Stimulated activated CD8-positive, alpha-beta memory T cell treated with anti-CD3 and anti-CD28 coated beads, Interleukin-15, amount 100 ng/mL, for 1 hour (primary cell): ENCODE results near the gene SYNM.

Experiments
- DNase-seq: peaks from one replicate; pipeline ENCODE4 v3.0.0-alpha.2; 2020; ENCODE audit warnings: low read depth

The SYNM gene

DNA sequence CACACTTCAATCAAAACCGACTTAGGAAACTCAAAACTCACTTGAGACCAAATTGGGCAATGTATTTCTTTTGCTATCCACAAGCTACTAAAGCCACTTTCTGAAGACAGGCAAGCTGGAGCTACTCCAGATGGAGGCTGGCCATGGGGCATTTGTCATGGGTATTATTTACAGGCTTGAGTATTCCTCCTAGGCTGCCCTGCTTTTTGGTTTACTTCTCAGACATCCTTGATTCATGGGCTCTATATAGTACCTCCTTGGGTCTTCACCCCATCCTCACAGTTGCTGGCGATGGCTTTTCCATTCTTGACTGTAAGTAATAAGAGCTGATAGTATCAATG lies 18.6 kb upstream of the SYNM start:
- DNase-seq, result no peak

DNA sequence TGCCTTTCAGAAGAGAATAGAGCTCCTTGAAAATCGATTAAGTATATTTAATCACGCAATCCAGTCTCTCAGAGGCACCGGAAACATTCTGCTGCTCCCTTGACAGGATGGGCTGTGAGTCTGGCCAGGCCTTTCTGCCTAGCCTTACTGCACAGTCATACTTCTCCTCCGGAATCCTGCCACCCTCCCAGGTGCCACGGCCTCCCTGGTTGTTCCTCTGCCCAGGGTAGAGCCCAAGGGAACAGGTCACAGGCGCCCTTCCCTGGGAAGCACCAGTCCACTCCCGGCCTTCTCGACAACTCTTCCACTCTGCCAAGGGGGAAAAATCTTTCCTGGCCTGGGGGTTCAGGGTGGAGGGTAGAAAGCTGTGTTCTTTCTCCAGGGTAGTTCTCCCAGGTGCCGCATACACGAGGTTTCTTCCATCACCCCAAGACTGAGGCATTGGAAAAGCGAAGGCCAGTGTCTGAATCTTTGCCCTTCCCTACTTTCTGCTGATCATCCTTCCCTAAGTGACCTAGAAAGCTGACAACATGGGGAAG lies 17.4 kb upstream of the SYNM start:
- no peak for DNase-seq

DNA sequence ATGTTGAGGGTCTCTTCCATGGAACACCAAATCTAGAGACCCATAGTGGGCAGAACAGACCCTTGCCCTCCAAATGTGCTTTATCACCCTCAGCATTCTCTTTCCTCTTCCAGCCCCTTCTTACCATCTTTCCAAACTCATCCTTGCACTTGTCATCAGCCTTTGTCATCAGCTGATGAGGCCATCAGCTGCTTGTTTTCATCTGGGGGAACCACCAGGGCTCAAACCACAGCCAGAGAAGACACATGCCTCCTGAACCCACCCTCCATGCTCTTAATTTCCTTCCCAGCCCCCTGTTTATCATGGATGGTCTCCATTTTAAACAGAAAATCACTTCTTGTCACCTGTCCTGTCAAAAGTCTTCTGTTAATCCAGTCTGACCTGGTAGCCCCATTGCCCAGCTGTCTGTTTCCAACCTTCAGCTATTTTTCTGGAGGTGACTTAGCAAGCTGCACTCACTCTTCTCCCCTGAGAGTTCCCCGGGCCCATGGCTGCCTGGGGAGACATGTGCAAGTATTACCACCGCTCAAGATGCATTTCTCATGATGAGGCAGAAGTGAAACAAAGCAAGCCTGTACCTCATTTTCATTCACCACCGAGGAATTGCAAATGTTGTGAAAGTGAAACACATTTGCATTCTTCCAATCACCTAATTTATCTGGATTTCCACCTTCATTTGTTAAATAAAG lies 14.7 kb upstream of the SYNM start:
- no peak for DNase-seq

DNA sequence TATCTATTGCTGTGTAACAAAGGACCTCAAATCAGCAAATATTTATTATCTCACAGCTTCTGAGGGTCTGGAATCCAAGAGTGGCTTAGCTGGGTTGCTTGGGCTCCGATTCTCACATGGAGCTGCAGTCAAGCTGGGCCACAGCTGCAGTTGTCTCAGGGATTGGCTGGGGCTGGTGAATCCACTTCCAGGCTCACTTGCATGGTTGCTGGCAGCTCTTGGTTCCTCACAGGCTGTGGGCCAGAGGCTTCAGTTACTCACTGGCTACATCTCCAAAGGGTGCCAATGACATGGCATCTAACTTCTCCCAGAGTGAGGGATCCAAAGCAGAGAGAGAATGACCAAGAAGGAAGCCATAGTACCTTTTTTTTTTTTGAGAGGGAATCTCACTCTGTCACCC lies 13.9 kb upstream of the SYNM start:
- DNase-seq, result no peak

DNA sequence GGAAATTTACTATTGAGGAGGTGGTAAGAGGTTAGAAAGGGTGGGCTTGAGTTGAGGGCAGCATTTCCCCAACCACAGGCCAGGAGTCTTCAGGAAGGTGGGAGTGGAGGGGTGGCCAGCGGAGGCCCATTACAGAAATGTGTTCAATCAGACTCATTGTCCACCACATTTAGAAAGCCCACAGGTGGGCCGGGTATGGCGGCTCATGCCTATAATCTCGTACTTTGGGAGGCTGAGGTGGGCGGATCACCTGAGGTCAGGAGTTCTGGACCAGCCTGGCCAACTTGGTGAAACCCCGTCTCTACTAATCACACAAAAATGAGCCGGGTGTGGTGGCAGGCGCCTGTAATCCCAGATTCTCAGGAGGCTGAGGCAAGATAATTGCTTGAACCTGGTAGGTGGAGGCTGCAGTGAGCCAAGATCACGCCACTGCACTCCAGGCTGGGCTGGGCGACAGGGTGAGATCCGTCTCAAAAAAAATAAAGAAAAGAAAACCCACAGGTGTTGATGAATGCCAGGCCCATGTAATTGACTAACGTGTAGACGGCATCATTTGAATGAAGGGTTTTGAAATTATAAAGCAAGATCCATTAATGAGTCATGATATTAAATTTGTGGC lies 12.2 kb upstream of the SYNM start:
- DNase-seq, result no peak

DNA sequence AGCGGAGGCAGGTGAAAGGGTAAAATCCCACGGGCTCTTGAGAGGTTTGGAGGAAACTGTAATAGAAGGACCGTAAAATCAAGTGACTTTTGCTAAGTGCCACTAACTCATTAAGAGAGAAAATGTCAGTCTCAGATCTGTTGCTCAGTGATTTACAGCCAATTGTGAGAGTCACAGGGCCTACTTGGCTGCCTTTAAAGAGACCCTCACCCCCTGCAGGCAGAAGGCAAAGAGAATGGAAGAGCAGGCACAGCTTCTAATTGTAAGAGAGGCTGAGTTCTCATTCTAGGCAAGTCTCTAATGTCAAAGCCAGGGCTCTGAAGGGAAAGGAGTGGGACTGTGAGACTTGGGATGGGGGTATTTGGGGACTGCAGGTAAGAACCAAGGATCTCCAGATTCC lies 9.3 kb upstream of the SYNM start:
- no peak for DNase-seq

DNA sequence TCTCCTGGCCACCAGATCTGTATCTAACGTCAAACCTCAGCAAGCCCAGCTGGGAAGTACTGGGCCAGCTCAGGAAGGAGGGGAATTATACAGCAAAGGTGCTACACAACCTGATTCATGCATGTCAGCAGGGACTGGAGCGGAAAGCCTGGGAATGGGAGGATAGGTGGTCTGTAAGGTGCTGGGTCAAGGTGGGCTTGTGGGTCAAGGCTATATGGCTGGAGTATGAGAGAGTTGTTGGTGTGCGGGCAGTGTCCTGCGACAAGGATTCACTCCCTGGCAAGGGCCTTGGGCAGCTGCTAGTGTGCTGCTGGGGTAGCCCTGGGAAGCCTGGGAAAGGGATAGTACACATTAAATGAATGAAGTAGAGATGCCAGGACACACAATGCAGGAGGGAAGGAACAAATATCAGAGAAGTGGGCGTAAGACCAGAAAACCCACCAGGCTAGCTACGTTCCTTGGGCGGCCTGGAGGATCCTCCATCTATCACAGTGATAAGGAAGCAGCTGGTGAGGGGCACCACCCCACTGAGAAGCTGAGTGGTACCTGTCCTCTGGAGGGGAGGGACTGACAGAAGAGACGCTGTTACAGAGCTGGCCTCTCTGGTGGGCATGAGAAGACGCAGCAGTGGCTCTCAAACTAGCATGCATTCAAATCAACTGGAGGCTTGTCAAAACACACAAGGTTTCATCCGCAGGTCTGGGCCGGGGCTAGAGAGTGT lies 8.5 kb upstream of the SYNM start:
- DNase-seq, result no peak

DNA sequence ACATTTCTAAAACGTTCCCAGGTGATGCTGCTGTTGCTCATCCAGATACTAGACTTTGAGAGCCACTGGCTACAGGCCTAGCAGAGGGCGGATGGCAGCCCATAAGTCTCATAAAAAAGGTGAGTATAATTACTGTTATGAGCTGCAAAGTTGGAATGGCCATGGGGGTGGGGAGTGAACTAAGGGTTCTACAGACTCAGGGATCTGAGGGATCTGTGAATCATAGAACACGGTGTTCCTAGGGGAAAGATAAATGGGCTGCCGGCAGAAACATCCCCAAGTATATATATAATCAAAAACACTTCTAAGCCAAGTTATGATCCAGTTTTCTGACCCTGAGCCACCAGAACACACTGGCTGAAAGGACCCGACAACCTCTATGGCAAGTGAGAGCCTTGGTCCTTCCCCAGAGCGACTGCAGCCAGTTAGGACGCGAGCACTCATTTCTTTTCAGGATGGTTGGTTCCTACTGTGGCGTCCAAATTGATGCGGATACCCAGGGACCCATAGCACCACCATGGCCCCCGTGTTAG lies 7.9 kb upstream of the SYNM start:
- DNase-seq, result no peak

DNA sequence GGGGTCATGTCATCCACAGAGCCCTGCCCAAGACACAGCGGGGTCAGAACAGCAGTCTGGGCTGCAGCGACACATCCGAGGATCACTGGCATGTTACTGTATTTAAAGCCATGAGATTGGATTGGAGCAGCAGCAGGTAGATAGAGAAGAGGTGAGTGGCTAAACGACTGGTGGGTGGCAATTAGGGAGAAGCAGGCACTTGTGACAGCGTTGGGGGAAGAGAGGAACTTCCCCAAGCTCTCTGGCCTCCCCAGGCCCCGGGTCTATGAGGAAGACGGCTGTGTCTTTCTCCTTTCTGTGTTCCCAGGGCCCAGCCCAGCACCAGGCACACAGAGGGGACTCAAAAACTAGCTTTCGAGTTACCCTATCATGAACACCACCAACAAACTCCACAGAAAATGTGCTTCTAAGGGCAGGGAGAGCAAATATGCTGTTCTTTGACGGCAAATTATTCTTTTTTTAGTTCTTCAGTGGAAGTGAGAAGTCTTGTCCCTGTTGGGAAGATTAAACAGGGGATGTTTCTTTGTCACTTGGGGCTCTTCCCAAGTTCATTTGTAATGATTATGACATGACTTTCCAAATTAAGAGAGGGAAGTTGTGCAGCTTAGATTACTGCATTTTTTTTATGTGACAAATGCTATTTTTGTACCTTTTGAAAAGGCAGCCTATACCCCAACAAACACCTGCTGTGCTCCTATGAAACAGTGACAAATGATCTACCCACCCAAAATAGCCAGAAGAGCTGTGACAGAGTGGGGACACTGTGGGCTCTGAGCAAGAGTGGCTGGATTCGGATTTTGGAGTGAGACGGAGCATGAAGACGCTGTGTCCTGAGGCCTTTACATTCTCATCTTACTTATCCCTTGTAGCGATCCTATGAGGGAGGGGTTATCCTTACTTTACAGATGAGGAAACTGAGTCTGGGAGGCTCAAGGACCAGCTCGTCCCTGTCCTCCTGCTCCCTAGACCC lies 7.2 kb upstream of the SYNM start:
- no peak for DNase-seq

DNA sequence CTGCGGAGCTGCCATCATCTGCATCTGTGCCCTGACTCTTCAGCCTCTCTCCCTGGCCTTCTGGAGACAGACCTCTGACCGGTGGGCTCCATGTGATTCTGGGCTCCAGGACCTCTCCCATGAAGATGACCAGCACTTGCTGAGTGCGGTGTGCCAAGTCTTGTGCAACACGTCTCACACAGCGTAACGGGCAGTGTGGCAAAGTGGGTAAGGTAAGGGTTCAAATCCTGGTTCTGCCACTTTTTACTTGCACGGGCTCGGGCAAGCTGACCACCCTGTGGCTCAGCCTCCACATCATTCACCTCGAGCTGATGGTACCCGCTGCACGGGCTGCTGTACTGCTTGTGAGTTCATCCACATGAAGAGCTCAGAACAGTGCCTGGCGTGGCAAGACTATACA lies 6.5 kb upstream of the SYNM start:
- DNase-seq, result no peak

DNA sequence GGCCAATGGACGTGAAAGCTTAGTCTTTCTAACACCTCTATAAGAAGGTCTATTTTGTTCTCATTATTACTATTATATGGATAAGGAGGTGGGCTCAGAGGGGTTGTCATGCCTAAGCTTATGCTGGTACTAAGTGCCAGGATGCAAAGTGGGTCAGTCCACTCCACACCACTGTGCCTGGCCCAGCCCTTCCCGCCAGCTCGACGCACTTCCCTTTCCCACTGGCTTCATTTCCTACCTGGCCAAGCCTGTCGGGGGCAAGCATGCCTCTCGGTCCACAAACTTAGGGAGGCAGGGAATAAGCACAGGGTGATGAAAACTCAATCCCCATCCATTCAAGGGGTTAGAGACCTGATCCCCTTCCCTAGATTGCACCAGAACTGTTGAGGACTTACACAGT lies 5.9 kb upstream of the SYNM start:
- no peak for DNase-seq

DNA sequence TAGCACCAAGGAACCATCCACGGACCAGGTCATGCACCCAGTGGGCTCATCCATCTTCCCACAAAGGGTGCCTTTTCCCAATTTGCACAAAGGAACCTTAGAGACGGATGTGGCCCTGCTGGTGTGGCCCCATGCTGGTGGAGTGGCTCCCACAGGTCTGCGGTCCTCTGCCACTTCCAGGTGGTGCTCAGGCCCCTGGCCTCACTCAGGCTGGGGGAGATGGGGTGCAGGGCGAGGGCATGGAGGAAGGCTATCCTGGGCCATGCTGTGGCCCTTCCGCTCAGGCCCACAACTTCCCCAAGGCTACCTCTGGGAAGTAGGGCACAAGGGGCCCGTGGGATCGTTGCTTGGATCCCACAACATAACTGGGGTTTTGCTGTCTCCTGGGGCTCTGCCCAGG lies 5.2 kb upstream of the SYNM start:
- DNase-seq, result no peak

DNA sequence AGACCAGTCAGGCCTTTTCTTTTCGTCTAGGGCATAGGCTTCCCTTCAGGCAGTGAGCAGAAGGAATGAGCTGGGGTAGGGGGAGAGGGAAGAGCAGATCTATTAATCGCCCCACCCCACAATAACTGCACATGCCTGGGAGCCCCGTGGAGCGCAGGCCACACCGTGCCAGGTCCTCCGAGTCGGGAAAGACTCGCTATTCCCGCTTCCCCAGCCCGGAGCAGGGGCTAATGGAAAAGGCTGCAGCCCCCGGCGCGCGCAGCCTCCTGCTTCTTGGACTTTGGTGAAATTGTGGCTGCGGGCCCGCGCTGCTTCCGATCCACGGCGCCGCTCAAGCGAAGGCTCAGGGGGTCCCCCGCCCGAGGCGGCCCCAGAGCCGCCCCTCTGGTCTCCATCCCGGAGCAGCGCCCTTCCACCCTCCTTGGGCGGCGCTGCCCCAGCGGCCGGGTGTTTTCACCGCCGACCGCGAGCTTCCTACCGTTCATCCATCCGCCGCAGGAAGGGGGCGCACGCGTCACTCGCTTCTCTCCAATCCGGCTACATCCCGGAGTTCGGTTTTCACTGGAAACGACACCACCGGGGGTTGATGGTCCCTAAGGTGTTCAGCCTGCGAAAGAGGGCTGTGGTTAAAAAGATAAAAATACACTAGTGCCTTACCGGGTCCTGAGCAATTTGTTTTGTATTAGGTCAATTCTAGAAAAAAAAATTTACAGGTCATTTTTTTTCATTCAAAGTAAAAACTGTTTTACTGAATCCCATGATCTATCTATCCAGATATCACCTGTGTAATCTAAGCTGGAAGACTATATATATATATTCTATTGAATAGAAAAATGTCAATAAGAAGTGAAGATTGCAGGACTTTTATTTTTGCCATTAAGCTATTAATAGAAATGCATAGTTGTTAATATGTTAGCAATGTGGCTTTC lies 4.4 kb upstream of the SYNM start:
- DNase-seq, result peak; percentile 12

DNA sequence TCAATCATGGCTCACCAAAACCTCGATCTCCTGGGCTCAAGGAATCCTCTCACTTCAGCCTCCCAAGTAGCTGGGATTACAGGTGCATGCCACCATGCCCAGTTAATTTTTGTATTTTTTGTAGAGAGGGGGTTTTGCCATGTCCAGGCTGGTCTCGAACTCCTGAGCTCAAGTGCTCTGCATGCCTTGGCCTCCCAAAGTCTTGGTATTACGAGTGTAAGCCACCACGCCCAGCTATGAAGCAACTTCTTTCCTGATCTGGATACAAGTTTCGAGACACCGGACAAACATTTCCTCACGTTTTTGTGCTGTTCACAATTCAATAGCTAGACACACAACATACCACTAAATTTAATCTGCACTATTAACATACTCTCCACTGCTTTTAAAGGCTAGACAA lies 3.4 kb upstream of the SYNM start:
- DNase-seq, result no peak

DNA sequence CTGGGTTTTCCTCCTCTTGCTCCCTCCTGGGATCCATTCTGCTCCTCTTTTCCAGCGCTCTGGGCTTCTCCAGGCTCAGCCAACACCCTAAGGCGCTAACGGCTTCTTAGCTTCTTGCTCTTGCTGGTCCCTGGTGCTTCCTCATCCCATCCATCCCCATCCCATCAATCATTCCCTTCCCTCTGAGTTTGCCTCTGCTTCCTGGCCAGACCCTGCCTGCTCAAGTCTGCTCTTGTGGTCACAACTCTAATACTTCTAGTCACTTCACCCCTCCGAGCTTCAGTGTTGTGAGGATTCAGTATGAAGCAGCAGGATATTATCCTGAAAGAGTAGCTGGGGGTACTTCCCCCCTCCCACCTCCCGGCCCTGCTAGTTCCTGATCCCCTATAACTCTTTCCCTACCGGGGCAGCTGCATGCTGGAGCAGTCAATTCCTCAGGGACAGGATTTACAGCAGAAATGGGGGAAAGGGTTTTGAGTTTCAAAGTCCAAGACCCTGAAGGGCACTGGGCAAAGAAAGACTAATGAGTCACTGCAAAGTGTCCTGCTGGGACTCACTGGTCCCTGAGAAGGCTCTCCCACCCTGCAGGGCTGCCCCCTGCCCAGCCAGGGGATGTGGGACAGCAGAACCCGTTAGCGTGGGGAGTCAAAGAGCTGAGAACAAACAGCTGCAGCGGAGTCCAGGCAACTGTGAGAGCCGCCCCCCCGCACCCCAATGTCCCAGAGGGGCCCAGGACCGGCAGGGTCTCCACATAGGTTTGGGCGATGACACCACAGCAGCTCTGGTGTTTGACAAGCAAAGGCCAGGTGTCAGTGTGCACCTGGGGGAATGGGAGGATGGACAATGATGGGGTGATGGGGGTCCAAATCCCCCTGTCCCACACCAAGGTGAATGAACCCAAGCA lies 2.3 kb upstream of the SYNM start:
- no peak for DNase-seq

DNA sequence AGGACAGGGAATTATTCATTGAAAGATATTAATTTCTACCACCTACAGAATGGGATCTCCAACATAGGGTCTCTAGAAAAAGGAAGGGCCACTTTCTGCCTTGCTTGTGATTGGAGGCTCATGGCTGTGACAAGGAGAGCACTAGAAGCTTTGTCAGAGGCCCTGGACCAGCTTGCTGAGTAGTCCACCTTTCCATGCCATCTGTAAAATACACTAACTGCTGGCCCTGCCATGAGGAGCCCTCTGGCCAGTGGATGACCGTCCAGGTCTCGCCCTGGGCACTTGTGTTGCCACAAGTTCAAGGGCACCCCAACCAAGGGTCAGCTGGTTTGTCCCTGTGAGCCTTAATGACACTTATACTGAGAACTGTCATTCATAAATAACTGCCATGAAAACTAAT lies 1.6 kb upstream of the SYNM start:
- DNase-seq, result no peak

DNA sequence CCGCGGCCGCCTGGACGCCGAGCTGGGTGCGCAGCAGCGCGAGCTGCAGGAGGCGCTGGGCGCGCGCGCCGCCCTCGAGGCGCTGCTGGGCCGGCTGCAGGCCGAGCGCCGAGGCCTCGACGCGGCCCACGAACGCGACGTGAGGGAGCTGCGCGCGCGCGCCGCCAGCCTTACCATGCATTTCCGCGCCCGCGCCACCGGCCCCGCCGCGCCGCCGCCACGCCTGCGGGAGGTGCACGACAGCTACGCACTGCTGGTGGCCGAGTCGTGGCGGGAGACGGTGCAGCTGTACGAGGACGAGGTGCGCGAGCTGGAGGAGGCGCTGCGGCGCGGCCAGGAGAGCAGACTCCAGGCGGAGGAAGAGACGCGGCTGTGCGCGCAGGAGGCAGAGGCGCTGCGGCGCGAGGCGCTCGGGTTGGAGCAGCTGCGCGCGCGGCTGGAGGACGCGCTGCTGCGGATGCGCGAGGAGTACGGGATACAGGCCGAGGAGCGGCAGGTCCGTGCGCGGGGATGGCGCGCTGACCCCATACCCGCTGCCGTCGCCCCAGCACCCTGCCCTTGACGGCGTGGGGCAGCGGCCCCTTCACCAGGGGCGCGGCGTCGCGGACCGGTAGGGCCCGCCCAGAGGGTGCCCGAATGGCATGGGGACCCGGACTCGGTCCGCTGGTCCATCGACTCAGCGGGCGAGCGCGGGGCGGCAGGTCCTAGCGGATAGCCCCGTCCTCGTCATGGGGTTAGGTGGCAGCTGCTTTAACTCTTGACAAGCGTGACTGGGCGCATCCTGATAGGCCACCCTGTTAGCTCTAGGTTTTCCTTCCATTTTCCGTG lies 848 bp downstream of the SYNM start:
- no peak for DNase-seq

DNA sequence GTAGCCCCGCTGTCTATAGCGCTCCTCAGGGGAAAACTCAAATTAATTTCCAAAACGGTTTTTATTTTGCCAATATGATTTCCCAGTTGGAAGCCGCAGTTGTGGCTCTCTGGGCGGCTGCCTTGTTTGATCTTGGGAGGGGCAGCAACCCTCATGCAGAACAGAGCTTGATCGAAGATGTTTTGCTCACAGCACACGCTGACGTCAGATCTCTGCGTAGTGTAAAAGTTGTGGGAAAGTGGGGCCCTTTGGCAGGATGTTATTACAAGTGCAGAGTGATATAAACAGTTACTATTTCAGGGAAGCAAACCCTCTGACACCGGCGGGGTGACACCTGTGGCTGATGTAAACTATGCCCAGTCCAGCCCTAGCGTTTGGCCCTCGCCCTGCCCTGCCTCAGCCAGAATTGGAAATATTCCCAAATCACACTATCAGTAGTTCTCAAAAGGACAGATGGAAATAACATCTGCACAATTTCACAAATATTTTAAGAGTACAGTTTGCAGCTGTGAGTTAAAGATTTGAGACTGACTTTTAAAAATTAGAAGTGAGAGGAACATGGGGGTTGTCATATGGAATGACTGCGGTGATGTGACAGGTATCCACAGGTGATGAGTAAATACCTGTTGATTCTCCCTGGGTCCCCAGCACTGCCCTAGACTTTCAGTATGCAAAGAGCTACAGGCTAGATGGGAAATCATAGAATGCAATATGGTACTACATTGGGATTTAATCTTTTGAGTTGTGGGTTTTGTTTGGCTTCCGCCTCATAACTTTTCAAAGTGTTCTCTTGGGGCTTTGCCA lies 1.7 kb downstream of the SYNM start:
- DNase-seq, result no peak
